Right lobe of liver (tissue), 4 donors: ENCODE results near the gene ARMH4.

Source experiments
- POLR2A ChIP-seq: fragments of 450-650 bp; IDR thresholded peaks from one replicate; pipeline ENCODE4 v1.6.1; 2017; ENCODE audit warnings: antibody characterized with exemption, mild to moderate bottlenecking
- TF ChIP-seq, protein P1 (sequence below), 4 donors: fragments of 200-600 bp in 3 of 4; fragments of 450-650 bp in 1 of 4; IDR thresholded peaks; one replicate each; pipeline versions ENCODE4 v1.5.1 to v1.8.0; 2016 to 2022; ENCODE audit warnings: antibody characterized with exemption in 4 of 4, mild to moderate bottlenecking in 2 of 4
- donor health status: DM: no; HTN: no; CAD: no.
- donor health status: DM: no; HTN: no; CAD: no.
- donor health status: DM: no; HTN: yes; CAD: no.

DNA sequence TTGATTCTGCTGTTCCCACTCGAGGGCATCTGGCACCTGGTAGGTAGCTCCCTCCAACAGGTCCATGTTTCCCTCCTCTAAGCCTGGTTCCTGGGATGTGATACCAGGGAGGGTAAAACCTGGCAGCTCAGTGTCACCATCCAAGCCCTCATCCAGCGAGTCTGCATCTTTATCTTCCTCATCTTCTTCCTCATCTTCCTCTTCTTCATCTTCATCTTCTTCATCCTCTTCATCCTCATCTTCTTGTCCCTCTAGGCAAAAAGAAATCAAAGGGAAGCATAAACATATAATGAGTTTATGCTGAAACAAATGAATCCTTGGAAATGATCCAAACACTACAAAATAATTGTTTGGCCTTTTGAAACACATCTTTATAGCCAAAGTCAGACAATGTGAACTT lies 55.3 kb downstream of the ARMH4 start:
- TF ChIP-seq, protein P1, sequence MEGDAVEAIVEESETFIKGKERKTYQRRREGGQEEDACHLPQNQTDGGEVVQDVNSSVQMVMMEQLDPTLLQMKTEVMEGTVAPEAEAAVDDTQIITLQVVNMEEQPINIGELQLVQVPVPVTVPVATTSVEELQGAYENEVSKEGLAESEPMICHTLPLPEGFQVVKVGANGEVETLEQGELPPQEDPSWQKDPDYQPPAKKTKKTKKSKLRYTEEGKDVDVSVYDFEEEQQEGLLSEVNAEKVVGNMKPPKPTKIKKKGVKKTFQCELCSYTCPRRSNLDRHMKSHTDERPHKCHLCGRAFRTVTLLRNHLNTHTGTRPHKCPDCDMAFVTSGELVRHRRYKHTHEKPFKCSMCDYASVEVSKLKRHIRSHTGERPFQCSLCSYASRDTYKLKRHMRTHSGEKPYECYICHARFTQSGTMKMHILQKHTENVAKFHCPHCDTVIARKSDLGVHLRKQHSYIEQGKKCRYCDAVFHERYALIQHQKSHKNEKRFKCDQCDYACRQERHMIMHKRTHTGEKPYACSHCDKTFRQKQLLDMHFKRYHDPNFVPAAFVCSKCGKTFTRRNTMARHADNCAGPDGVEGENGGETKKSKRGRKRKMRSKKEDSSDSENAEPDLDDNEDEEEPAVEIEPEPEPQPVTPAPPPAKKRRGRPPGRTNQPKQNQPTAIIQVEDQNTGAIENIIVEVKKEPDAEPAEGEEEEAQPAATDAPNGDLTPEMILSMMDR (IDR thresholded peaks at IDR 0.05), result no peak
- no peak for TF ChIP-seq POLR2A
